ENCODE data around the gene ADGRE1.

DNA sequence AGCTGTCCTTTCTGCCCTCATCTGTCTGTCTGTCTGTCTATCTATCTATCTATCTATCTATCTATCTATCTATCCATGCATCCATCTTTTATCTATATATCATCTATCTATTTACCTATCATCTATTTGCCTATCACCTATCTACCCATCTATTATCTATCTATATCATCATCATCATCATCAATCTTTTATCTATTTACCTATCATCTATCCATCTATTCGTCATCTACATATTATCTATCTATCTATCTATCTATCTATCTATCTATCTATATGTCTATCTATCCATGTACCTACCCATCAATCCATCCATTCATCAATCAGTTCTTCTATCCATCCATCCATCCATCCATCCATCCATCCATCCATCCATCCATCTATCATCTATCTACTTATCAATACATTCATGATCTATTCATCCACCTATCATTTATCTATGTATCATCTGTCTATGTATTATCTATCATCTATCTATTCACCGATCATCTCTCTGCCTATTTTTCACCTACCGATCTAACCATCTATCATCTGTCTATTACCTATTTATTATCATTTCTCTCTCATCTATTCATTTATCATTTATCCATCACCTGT is 49.2 kb upstream of the ADGRE1 start:
- TF ChIP-seq, protein P1, sequence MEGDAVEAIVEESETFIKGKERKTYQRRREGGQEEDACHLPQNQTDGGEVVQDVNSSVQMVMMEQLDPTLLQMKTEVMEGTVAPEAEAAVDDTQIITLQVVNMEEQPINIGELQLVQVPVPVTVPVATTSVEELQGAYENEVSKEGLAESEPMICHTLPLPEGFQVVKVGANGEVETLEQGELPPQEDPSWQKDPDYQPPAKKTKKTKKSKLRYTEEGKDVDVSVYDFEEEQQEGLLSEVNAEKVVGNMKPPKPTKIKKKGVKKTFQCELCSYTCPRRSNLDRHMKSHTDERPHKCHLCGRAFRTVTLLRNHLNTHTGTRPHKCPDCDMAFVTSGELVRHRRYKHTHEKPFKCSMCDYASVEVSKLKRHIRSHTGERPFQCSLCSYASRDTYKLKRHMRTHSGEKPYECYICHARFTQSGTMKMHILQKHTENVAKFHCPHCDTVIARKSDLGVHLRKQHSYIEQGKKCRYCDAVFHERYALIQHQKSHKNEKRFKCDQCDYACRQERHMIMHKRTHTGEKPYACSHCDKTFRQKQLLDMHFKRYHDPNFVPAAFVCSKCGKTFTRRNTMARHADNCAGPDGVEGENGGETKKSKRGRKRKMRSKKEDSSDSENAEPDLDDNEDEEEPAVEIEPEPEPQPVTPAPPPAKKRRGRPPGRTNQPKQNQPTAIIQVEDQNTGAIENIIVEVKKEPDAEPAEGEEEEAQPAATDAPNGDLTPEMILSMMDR (conservative IDR thresholded peaks at IDR 0.05; ENCODE audit: low read length) = no peak
- no peak for TF ChIP-seq EZH2phosphoT487 (IDR thresholded peaks at IDR 0.05; ENCODE audit: borderline replicate concordance, low read depth, low read length)

Measured in OCI-LY7 (cell line).